DMS153 treated with DMSO at 0.1 percent for 48 hours (cell line): Measurements from ENCODE around the gene CLDN7.

Experiments
- DNase-seq: peaks from one replicate; lab custom pipeline; 2025; ENCODE audit not compliant: unreplicated experiment; lab: John Stamatoyannopoulos, UW

CLDN7 gene

DNA sequence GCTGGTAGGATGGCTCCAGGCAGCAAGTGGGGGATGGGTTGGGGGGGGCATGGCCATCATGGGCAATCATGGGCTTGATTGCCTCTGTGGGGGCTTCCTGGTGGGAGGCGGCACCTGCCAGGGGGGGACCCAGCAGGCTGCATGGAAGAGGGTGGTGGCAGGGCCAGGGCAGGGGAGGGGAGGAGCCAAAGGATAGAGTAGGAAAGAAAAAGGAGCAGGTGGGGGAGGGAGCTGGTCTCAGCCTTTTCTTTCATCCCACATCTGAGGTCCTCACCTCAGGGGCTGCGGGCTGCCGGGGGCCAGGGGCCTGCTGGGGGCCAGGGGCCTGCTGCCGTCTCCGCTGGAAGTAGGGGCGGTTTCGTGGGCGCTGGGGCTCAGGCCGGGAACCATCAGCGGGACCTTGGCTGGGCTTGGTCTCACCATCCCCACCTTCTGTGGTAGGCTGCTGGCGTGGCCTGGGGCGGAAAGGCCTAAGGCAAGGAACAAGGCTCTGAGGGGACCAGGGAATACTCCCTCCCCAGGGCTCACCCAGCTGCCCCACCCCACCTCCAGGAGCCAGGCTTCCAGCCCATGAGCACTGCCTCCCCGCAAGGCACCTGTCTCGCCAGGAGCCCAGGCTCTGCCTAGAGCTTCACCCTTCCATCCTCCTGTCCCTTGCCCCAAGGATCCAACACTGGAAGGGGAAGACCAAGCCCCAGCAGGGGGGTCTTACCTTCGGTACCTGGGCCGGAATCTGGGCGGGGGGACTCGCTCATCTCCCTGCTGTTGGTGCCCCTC is 27.2 kb upstream of the CLDN7 start:
- DNase-seq = no peak

DNA sequence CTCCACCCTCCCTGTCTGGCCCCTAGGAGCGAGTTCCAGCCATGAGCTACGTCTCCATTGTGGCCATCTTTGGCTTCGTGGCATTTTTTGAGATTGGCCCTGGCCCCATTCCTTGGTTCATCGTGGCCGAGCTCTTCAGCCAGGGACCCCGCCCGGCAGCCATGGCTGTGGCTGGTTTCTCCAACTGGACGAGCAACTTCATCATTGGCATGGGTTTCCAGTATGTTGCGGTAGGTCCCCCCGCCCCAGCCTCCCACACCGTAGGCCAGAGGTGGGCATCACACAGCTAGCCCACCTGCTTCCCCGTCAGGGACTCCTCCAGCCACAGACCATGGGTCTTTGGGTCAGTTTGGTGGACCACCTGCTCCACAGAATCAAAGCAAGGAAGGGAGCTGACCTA is 23.4 kb upstream of the CLDN7 start:
- DNase-seq = no peak

DNA sequence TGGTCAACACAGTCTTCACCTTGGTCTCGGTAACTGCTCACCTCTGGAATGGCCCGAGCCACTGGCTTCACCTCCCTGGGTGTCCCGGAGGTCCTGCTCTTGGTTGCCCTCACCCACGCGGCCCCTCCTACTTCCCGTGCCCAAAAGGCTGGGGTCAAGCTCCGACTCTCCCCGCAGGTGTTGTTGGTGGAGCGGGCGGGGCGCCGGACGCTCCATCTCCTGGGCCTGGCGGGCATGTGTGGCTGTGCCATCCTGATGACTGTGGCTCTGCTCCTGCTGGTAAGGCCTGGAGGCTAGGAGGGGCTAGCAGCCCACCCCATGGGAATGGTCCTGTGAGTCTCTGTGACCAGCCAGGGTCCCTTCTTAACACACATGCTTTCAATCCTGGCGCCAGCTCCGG is 22.6 kb upstream of the CLDN7 start:
- no peak for DNase-seq

DNA sequence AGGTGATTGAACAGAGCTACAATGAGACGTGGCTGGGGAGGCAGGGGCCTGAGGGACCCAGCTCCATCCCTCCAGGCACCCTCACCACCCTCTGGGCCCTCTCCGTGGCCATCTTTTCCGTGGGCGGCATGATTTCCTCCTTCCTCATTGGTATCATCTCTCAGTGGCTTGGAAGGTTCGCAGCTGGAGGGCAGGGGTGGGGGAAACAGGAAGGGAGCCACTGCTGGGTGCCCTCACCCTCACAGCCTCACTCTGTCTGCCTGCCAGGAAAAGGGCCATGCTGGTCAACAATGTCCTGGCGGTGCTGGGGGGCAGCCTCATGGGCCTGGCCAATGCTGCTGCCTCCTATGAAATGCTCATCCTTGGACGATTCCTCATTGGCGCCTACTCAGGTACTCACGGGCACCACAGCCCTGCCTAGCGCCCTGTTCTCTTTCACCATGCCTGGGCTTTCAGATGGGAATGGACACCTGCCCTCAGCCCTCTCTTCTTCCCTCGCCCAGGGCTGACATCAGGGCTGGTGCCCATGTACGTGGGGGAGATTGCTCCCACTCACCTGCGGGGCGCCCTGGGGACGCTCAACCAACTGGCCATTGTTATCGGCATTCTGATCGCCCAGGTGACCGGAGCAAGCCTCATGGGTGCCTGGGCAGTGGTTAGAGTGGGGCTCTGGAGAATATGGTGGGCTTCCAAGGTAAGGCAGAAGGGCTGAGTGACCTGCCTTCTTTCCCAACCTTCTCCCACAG is 21.4 kb upstream of the CLDN7 start:
- no peak for DNase-seq

DNA sequence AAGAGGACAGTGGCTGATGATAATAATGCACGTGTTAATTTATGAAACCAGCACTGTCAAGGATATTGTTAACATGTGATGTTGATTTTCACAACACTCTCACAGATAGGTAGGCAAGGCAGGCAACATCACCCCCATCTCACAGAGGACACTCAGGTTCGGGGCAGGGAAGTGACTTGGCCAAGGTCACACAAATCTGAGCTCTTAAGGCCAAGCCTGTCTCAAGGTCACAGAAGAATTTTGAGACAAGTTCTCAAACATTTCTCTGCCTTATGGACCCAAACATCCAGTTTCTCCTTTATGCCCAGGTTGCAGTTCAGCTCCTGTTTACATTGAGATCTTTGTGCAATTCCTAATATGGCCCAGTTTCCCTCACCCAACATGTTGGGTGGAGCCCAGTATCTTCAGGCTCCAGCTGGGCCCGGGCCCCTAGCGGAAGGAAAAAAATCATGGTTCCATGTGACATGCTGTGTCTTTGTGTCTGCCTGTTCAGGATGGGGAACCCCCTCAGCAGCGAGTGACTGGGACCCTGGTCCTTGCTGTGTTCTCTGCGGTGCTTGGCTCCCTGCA is 20.6 kb upstream of the CLDN7 start:
- no peak for DNase-seq

DNA sequence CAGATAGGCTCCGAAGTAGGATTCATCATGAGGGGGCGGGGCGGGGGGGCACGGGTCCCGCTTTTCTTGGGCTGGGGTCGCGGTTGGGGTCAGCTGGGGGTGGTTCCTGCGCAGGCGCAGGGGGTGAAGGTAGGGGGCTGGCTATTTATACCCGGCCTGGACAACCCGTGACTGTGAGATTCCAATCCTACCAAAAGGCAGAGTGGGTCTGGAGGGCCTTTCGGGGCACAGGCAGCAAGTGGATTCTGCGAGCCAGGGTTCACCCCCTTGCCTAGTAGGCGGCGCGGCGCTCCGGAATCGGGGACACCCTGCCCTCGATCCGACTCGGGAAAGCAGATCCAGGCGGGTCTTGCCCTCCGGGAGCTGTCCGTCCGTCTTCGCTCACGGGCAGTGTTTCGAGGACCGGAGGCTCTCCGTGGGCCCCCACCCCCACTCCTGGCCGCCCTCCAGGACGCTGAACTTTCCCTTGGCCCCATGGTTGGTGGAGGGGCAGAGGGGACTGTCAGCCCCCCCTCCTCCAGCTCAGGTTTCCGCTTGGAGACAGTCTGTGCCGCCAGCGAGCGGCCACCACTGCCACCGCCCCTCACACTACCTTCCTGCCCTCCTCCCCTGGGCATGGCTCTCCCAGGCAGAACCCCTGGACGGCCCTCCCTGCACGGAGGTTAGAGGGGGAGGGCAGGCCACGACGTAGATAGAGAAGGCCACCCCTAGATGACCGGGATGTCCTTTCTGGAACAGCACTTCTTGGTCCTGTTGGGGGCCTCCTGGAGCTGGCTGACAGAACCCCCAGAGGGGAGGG is 19.9 kb upstream of the CLDN7 start:
- DNase-seq = no peak

DNA sequence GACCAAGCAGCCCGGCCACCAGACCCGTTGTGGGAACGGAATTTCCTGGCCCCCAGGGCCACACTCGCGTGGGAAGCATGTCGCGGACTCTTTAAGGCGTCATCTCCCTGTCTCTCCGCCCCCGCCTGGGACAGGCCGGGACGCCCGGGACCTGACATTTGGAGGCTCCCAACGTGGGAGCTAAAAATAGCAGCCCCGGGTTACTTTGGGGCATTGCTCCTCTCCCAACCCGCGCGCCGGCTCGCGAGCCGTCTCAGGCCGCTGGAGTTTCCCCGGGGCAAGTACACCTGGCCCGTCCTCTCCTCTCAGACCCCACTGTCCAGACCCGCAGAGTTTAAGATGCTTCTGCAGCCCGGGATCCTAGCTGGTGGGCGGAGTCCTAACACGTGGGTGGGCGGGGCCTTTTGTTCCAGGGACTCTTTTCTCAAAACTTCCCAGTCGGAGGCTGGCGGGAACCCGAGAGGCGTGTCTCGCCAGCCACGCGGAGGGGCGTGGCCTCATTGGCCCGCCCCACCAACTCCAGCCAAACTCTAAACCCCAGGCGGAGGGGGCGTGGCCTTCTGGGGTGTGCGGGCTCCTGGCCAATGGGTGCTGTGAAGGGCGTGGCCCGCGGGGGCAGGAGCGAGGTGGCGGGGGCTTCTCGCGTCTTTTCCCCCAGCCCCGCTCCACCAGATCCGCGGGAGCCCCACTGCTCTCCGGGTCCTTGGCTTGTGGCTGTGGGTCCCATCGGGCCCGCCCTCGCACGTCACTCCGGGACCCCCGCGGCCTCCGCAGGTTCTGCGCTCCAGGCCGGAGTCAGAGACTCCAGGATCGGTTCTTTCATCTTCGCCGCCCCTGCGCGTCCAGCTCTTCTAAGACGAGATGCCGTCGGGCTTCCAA is 19.0 kb upstream of the CLDN7 start, which contains the start of gene SLC2A4:
TSS of gene SLC2A4 (plus strand) at position 645 of the 879 bp plus-strand sequence. CDS start at position 862, 217 bp downstream.
- peak; percentile 6 for DNase-seq

DNA sequence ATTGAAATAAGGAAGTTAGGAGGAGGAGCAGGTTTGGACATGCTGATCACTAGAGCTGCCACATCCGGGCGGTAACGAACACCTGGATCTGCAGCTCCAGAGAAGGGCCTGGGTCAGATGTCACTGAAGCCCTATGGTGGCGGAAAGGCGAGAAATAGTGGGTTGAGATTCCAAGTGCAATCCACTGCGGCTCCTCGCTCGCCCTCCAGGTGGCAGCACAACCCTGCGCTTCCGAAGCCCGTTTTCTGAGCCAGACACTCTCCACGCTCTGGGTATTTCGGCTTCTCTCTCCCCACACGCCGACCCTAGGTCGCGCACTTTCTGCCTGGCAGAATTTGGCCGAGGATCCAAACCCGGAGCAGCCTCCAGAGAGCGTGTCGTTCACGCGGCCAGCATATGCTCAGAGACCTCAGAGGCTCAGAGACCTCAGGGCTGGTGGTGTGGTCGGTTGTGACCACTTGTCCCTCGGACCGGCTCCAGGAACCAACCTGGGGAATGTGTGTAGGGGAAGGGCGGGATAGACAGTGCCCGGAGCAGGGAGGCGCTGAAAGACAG is 18.3 kb upstream of the CLDN7 start:
- peak; percentile 62 for DNase-seq

DNA sequence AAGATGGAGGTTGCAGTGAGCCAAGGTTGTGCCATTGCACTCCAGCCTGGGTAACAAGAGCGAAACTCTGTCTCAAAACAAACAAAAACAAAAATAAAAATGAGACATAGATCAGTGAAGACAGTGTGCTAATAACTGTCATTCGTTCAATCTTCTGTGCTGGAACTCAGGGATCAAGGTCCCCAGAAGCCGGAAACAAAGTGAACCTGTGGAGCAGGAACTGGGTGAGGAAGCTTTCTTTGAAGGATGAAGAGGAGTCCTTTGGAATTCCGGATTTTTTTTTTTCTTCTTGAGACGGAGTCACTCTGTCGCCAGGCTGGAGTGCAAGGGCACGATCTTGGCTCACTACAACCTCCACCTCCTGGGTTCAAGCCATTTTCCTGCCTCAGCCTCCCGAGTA is 17.2 kb upstream of the CLDN7 start:
- DNase-seq = no peak

DNA sequence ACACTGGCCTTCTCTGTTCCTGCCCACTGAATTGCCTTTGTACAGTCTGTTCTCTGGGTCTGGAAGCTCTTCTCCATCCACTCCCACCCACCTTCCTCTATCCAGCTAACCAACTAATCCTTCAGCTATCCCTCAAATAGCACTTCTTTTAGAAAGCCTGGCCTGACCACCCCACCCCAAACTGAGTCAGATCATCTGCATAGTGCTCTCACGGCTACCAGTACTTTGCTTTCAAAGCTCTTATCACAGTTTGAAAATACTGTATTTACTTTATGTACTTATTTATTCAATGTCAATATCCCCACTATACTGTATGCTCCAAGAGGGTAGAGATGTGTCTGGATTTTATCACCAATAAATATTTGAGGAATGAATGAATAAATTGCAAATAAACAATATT is 4.5 kb upstream of the CLDN7 start:
- no peak for DNase-seq

DNA sequence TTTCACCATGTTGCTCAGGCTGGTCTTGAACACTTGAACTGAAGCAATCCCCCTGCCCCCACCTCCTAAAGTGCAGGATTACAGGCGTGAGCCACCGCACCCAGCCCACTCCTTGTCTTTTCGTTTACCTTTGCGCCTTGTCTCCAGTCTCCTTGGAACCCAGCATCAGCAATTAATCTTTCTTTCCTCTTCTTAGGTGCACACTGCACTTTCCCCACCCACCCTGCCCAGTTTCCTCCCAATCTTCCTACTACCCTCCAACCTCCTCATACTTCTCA is 1.5 kb upstream of the CLDN7 start:
- no peak for DNase-seq

DNA sequence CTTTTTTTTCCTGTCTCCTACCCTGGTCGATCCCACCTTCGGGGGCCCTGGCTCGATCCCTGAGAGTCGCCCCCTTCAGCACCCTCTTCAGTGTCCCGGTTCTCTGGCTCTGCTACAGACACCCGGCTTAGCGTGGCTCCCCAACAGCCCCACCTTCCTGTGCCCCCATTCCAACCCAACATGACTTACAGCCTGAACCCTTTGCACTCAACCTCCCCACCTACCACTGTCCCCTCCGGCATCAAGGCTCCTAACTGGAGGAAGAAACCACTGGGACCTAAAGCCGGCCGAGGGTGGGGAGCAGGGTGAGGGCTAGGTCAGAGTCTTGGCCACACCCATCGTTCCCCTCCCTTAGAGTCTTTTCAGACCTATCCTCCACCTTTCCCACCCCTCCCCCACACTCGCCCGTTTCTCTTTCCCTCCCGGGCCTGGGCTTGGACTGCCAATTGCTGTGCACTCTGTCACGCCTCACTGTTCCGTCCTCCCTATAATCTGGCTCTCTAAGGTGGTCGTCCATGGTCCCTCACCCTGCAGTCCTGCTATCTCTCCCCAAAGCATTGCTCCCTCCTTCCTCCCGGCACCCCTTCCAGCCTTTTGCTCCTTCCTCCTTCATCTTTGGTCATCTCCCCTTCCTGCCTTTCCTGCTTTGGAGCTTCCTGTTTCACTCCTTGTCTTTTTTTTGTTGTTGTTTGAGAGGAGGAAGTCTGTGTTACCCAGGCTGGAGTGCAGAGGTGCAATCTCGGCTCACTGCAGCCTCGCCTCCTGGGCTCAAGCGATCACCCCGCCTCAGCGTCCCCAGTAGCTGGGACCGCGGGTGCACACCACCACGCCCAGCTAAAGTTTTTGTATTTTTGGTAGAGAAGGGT is 890 bp upstream of the CLDN7 start:
- no peak for DNase-seq

DNA sequence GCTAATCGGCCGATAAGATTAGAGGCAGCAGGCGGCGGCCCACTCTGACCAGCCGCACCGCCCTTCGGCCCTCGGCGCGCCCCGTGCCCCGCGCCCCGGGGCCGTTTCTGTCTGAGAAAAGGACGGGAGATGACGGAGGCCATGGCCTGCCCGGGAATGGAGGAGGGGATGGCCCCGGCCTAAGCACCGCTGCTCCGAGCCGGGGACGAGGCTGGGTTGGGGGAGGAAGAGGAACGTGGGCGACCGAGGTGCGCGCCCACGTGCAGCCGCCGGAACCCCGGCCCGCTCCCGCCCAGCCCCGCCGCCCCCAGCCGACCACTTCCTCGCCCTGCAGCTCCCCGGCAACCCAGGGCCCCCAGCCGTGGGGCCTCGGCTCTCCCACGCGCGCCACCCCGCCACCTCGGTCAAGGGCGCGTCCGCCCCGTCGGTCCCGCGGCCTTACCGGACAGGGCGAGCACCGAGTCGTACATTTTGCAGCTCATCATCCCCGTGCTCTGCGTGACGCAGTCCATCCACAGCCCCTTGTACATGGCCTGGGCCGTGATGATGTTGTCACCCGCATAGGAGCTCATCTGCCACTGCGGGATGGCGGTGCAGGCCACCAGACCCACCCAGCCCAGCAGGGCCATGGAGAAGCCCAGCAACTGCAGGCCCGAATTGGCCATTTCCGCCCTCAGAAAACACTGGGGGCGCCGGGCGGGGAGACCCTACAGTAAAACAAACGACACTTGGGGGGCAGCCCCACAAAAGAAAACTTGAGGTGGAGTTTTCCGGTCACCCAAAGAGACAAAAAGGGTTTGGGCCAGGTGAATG is 693 bp downstream of the CLDN7 start:
- DNase-seq = no peak

DNA sequence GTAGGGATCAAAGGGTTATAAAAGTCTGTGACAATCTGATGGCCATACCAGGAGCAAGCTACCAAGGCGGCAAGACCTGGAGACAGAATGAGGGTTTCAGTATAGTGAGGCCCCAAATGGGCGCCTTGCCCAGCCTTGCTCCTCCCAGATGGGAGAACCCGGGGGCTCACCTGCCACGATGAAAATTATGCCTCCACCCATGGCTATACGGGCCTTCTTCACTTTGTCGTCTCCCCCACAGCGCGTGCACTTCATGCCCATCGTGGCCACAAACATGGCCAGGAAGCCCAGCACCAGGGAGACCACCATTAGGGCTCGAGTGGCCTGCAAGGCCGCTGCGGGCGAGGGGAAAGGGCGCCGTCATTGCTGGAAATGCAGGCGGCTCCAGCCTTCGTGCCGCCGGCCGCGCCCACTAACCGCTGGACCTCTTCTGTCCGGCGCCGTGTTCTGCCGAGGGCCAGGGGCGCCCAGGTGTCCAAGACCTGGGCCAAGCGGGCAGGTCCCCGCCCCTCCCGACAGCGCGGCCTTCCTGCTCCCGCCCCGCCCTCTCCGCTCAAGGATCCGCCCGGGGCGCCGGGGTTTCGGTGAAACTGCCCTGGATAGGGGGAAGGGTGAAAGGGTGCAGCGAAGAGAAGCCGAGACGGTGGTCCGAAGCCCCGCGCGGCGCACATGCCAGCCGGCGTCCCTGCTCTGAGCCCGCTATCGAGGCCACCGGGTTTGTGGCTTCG is 1.5 kb downstream of the CLDN7 start:
- DNase-seq = no peak

DNA sequence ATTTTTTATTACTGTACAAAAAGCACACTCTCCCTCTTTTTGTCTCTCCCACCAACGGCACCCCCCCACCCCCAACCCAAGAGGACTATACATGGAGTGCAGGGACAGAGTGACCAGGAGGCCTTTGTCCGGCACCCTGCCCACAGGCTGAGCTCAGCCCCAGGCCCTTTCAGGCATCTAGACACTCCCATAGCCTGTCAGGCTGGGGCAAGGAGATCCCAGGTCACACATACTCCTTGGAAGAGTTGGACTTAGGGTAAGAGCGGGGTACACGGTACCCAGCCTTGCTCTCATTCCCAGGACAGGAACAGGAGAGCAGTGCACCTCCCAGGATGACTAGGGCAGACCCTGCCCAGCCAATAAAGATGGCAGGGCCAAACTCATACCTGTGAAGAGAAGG is 2.1 kb downstream of the CLDN7 start:
- DNase-seq = no peak

DNA sequence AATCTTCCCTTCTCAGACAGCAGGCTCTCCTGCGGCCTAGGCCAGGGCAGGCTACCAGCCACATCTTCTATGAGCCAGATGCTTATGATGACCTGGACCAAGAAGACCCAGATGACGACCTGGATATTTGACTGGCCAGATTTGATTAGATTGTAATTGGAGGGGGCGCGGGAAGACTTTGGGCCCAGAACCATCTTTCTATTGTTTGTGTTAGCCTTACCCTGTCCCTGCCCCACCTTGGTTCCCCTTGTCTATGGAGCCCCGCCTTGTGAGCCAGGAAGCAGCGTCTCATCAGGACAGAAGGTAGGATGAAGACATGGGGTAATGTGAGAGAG is 2.8 kb downstream of the CLDN7 start:
- no peak for DNase-seq

DNA sequence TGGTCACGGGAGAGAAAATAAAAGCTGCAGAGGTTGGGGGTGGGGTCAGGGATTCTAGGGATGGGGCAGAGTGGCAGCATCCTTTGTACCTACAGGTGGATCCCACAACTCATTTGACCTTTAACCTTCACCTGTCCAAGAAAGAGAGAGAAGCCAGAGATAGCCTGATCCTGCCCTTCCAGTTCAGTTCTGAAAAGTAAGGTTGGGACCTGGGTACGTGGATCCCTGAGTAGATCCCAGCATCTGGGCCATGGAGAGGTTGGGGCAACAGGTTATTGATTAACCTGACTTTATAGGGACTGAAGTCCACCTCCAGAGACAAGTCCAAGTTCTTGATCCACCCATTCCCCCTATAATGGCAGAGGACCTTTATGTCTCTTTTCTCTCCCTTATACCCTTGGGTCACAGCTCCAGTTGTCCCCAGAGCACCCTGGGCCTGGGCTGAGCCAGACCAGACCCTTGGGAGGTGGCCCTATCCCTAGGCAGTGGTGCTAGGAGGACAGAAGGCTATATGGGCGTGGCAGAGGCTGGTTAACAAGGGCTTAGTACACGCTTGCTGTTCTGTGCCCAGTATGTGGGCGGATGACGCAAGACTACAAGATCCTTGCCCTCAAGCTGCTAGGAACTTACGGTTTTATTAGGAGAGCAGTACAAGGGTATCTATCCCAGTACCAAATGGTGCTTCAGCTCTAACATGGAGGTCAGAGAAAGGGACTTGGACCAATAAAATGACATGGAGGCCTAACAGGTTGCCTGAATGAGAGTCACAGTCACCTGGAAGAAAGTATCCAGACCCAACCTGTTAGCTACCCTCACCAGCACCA is 3.3 kb downstream of the CLDN7 start:
- no peak for DNase-seq
